ENCODE data around the gene SLC51B.
"Not testable (repeated sequence)": the region's sequence is repeated elsewhere in the genome, so short reads cannot be mapped to it uniquely, and the experiment has no call there.

The SLC51B gene

DNA sequence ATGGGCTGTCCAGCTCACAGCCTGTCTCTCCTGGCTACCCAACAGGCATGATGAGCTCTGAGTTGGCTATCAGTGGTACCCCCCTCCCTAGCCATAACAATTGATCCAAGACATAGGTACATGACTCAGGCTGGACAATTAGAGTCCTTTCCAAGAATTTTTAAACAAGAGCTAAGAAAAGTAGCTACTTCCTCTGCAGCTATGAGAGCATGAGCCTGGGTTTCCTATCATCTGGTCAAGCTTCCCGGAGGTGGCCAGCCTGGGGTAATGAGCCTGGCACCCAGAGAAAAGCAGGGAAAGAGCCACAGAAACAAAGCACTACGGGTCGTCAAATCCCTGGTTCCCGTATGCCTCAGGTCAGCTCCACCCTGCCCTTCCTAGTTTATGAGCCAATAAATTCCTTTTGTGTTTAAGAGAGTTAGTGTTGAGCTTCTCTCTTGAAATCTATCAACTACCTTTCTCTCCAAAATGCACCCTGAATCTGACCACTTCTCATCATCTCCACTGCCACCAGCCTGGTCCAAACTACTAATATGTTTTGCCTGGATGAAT, 2.3 kb upstream of the SLC51B start:
- no peak for DNase-seq

DNA sequence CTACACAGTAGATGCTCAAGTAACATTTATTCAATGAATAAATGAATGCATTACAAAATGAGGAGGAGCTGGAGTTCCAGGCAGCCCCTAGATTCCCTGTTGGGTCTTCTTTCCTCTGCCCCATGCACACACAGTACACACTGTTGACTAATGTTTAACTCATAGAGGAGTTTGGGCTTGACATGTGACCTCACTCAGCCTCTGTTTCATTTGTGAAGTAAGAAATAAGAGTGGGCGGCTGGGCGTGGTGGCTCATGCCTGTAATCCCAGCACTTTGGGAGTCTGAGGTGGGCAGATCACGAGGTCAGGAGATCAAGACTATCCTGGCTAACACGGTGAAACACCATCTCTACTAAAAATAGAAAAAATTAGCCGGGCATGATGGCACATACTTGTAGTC, 969 bp upstream of the SLC51B start:
- DNase-seq, result not testable (repeated sequence)

DNA sequence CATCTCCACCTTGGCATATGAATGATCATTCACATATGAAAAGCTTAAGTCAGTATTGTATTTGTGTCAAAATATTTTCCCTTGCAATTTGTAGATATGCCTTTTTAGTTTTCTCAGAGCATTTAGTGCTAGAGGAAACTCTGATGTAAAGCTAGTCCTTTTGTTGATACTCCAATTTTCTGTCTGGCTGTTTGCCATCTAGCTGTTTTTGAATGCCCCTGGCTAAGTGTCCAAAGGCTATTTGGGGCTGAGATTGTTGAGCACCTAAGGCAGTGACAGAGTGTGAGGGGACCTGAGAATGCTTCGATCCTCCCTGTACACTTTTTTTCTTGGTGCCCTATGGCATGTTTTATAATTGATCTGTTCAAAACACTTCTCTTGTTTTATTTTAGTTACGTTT, 3.1 kb downstream of the SLC51B start:
- no peak for DNase-seq

DNA sequence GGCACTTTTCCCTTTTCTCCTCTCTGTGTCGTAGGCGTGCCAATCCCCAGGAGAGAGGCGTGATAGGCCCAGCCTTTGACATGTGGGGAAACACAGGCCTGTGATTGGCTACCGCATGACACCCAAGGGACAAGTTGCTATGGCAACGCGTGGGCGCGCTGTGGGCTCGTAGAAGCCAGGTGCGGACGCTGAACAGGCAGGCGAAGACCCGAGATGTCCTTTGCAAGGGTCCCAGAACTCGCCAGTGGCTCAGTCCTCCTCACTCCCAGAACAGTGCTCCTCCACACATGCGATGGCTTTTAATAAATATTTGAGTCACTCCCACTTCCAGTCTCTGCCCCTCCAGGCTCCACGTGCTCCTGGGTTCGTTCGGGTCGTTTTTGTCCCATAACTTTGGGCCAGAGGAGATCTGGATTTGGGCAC, 4.2 kb downstream of the SLC51B start:
- peak; percentile 89 for DNase-seq

DNA sequence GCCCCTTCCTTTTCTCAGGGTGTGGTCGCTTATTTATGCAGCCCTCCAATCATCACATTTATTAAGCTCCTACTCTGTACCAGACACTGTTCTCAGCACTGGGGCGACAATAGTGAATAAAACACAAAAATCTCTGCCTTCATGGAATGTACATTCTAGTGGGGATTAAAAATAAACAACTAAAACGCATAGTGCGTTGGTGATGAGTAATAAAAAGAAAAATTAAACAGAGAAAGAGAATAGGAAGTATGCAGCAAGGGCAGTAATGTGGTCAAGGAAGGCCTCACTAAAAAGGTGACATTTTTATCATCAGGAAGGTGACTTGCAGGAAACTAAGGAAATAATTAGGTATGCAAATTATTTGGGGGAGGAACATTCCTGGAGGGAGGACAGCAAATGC, 5.1 kb downstream of the SLC51B start:
- no peak for DNase-seq

DNA sequence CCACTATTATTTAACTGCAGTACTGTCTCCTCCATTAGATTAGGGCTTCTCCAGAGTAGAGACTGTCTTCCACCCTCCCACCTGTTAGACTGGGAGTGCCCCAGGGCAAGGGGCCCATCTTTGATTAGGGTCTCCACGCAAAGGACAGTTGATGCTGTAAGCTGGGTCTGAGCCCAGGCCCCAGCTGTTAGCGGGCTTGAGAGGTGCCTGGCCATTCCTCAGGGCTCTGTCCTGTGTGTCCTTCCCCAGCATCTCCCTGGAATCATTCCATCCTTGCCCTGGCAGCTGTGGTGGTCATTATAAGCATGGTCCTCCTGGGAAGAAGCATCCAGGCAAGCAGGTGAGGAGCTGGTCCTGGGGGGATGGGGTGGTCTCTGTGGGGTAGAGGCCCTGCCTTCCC, 6.1 kb downstream of the SLC51B start:
- no peak for DNase-seq

DNA sequence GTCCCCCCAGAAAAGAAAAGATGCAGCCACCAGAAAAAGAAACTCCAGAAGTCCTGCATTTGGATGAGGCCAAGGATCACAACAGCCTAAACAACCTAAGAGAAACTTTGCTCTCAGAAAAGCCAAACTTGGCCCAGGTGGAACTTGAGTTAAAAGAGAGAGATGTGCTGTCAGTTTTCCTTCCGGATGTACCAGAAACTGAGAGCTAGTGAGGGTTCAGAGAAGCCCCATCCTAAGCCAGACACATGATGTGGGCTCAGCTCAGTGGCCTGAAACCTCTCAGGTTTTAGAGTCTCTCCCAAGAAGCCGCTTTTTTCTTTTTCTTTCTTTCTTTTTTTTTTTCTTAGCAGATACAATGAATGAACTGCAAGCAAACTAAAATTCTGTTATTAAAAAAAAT, 7.8 kb downstream of the SLC51B start:
- DNase-seq, result no peak

DNA sequence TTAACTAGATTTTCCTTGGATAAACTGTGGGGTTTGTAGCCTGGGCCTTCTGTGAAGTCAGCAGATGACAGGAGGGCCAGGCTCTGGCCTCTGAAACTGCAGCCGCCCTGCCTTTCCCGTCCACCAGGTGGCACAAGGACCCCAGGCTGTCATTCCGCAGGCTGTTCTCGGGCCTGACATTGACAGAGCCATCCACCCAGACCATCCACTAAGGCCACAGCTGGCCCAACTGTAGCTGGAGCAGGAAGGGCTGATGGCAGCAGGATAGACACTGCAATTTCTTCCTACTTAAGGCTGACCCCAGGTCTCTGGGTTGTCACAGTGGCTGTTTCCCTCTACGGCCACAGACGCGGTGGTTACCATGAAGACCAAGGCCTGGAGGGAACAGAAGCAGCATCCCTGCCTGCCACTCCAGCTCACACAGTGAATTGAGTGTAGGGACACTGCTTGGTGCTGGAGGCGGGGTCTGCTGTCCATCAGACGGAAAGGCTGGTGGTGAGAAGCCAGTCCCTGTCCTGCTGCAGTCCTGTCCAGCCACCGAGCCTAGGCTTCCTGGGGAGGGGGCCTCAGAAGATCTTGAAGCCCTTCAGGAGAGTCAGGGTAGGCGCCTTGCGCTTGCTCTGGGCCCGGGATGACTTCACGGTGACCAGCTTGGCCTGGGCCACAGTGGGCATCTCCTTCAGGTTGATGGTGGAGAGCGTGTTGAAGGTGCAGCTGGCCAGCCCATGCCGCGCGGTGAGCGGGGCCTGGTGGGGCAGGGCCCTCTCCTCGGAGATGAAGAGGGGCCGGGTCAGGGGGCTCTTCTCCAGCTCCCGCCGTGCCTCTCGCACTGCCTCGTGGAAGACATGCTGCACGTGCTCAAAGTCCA, 9.4 kb downstream of the SLC51B start:
- peak; percentile 54 for DNase-seq

DNA sequence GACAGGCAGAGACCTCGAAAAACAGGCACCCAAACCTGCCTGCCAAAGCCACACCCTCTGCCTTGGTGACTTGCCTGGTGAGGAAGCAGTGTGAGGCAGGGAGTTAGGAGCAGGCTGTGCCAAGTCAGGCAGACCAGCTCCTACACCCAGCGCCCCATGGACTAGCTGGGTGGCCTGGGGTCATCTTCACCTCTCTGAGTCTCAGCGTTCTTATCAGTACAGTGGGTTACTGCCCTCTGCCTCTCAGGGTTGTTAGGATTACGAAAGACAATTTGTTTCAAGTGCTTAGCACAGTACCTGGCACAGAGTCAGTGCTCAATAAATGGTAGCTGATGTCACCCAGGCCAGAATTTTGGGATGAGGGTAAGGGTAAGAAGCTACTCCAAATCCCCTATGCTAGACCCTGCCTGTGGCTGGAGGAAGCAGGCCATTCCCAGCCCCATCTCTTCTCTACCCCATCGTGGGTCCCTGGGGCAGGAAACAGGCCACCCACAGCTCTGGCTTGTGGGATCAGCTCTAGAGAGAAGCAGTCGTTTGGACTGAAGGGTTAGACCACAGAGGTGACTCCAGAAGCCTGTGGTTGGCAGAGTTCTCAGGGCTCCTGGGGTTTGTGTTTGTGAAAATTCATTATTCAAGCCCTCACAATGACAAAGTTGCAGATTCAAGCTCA, 10.1 kb downstream of the SLC51B start:
- DNase-seq, result no peak

DNA sequence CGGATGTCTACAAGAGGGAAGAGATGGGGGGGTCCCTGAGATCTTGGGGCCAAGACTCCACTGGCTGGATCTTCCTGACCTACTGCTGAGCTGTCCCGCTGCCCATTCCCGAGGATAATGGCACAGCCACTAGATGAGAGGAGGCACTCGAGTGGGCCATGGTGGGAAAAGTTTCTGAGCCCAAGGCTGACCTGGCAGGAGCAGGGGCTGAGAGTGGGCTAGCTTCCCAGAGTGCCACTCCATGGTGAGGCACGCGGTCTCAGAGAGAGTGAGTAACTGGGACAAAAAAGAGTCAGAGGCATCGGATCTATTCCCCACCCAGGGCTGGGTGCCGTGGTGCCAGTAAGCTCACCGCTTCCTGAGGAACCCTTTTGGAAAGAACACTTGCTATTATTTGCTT, 10.9 kb downstream of the SLC51B start:
- DNase-seq, result no peak

DNA sequence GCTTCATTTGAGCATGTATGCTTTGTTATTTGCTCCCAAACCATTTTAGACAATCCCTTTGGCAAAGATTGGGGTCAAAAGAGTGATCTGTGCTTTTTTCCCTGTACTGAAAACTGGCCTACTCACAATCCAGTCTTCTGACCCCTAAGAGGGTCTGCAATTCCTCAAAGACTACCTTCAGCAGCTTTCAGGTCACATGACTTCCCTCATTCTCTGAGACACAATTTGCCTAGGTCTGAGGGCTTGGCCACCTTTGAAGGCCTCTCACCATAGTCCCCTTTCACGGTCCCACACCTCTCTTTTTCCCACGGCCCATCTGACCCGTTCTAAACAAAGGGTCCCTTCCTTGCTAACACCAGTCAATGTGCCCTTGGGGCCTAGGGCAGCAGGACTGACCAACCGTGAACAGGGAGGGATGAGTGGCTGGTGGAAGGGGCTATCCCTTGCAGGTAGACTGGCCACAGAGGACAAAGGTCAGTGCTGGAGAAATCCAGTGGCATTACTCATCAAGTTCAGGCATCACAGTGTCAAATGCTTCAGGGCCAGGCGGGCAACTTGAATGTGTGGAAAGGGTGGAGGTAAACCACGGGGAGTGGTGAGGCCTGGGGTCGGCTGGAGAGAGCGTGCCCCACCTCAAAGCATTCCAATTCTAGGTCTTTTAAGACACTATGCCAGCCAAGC, 11.8 kb downstream of the SLC51B start:
- no peak for DNase-seq

DNA sequence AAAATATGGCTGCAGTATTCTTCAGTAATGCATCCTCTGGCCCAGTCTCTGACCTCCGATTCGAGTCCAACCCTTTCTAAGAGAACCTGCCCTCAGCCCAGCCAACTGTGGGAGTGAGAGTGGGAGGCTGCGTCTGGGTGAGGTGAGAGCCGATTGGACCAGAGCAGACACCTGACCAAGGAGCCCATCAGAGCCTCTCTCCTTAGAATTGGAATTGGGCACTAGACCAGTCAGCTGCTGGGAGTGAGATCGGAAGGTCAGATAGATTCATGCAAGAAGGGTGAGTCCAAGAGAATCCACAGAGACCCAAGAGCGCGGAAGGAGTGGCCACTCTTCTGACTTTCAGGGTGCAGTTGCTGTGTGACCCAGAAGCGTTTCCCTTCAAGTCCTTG, 12.4 kb downstream of the SLC51B start:
- no peak for DNase-seq

DNA sequence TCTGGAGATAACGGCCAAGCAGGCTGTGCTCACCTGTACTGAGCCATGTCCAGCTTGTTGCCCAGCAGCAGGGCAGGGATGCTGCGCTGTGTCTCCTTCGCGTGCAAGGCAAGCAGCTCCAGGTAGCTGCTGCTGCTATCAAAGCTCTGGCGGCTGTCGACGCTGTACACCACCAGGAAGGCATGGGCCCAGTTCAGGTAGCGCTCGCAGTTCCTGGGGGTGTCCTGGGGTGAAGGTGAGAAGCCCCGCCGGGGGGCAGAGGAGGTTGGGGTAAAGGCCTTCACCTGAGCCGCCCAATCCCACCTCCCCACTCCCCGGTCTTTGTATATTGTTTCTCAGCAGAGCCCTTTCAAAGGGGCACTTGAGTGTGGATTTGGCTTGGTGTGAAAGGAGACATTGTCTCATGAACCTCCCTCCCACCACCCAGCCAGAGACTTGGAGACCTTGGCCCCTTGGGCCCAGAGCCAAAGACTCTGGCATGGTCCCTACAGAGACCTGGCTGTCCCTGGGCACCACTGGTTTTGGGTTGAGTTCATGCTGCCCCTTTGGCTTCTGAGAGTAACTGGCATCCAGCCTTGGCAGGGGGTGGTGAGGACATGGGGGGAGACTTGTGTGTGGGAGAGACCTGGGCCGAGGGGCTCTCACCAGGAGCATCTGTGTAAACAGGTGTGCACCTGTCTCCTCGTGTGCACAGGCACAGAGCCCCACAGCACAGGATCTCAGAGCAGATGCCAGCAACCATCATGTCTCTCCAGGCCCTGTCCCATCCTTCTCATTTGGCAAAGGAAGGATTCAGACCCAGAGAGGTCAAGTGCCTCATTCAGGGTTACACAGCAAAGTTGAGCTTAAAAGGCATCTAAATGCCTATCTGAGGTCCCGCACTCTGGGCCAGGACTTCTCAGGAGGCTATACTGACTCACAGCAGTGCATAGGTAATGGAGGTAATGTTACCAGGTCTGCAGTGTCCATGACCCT, 13.5 kb downstream of the SLC51B start:
- no peak for DNase-seq

DNA sequence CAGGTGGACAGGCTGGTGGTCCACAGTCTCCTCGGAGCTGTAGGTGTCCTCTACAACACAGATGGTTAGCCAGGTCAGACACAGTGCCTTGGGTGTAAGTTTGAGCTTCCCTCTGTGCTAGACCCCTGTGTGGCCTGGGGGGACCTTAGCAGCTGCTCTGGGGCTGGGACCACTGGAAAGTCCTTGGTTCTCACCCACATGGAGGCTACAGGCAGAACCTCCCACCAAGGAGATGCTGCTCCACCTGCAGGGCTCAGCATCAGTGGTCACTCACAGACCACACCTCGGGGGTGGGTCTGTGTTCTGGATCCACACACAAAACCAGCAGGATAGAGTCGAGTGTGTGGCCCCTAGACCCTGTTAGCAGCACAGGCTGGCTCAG, 14.2 kb downstream of the SLC51B start:
- no peak for DNase-seq

DNA sequence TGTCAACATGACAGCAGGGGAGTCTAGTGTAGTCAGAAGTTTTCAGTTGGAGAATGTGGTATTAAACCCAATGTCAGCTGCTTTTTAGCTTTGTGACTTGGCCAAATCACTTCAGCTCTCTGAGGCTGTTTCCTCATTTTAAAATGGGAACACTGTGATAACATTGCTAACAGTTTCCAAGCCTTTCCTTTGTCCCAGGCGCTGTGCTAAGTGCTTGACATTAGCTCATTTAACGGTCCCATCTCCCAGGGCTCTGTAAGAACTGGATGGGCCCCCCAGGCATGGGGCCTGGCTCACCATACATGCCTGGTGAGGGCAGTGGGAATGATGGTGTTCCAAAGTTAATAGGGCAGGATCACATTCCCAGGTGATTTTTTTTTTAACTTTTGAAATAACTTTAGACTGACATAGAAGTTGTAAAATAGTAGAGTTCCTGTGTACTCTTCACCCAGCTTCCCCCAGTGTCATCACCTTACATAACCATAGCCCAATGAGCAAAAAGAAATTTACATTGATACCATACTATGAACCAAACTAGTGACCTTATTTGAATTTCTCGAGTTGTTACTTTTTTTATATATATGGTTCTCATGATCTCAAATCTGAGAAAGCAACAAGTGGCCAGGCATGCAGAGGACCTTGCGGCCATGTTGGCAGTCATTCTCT, 14.9 kb downstream of the SLC51B start:
- DNase-seq, result no peak

DNA sequence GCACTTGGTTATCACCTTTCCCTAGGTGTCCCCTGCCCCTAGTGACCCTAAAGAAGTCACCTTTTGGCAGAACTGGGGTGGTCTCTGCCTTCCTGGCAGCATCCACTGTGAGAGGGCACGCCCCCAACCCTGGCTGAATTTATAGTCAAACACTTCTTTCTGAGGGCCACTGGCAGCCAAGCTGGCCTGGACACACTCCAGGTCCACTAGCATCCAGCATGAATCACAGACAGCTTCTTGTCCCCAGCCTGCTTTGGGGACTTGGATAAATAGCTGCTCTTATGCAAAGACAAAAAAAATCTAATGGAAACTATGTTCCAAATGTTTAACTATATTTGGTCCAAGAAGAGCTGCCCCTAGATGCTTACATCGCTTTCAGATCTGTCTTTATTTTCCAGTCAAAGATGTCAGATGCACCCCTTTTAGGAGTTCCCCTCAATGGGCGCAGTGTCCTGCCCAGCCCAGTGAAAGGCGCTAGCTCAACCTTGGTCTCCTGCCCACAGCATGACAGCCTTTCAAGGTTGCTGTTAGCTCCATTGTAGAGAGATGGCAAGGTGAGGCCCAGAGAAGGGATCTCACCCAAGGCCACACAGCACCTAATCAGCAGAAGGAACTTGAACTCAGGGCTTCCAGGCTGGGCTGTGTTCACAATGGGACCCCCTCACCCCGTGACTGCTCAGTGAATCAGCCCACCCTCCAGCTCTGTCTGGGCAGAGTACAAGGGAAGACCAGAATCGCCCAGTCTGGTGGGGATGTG, 15.6 kb downstream of the SLC51B start:
- no peak for DNase-seq

DNA sequence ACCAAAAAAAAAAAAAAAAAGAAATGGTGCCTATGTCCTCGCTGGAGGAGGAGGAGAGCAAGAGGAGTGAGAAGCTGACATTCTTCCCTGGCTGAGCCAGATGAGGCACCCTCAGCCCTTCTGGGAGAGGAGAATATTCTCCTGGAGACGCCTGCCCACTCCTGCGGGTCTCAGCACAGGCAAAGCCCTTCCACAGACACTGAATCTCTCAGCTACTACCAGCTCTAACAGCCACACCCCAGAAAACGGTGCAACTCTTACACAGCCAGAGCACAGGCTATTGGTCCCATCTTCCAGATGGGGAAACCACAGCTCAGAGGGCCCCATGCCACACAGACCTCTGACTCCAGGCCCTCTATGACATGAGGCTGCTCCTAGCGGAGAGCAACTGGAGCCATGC, 16.9 kb downstream of the SLC51B start:
- no peak for DNase-seq

DNA sequence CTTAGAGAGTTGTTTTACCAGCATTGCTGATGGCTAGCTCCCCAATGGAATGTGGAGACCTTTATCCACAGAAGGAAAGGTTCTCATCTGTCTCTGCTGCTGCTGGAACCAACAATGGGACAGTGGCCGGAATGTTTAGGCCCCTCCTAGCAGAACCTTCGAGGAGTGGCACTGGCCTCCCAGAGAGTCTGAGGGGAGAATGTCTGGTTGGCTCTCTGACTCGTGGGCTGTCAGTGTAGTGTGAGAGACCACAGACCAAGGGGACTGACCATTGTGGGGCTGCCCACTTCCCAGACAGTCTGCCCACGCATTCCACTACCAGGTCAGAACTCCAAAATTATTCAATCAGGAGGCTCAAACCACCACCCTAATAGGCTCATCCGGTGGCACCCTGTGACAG, 17.5 kb downstream of the SLC51B start:
- no peak for DNase-seq

DNA sequence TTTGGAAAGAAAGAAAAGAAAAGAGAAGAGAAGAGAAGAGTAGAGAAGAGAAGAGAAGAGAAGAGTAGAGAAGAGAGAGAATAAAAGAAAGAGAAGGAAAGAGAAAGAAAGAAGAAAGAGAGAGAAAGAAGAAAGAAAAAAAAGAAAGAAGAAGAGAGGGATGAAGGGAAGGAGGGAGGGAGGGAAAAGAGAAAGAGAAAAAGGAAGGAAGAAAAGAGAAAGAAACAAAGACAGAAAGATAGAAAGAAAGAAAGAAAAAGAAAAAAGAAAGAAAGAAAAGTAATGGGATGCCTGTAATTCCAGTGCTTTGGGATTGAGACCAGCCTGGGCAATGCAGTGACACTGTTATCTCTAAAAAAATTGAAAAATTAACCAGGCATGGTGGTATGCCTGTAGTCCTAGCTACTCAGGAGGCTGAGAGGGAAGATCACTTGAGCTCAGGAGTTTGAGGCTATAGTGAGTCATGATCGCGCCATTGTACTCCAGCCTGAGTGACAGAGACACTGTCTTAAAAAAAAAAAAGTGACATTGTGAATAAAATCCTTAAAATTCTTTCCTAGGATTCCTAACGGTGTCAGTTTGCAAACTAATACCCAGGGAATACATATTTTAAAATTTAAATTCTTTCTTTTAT, 20.9 kb downstream of the SLC51B start:
- no peak for DNase-seq

DNA sequence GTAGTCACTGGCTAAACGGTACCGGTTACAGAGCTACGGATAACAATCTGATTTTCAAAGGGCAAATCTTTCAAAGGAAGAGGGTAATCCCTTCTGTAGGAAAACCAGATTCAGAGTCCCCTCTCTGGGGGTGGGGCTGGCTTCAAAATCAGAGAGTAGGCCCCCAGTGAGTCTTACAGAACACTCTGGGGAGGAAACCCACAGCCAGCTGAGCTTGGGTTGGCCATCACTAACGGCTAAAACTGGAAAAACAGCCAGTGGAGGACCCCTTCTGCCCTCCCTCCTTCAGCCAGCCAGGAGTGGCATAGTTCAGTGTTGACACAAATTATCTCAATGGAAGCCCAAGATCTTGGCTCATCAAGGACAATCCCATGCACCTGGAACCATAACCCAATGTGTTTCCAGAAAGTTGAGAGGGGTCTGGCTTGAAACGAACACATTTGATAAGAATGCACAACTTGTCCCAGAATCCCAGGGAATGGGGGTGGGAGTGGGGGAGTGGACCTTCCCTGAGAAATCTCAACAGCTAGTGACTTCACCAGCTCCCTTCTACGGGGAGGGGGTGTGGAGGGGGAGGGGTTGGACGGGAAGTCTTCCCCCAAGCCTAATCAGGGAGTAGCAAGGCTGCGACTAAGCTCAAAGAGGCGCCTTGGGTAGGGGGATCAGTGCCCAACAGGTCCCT, 21.6 kb downstream of the SLC51B start:
- no peak for DNase-seq
